Fibroblast of lung (primary cell): ENCODE data around the gene YIPF3.

Source experiments
- CTCF ChIP-seq, 2 donors: IDR thresholded peaks in 1 of 2; conservative IDR thresholded peaks in 1 of 2; 1 replicate in 1 of 2; 2 replicates in 1 of 2; pipeline ENCODE4 v1.5.1; 2011 to 2012; ENCODE audit warnings: low read length in 2 of 2, control low read depth in 1 of 2, inconsistent platforms in 1 of 2, low read depth in 1 of 2, mild to moderate bottlenecking in 1 of 2
- EZH2 ChIP-seq: IDR thresholded peaks from 2 replicates; pipeline ENCODE4 v1.5.1; 2012; ENCODE audit warnings: low read length, control low read depth, mild to moderate bottlenecking; ENCODE audit errors: missing control alignments

GRCh38 chr6:43496370-43497128 is 20.2 kb downstream of the YIPF3 start:
- TF ChIP-seq CTCF (conservative IDR thresholded peaks at IDR 0.05 in 1 of 2, IDR thresholded peaks at IDR 0.05 in 1 of 2; ENCODE audit: low read depth in 1 of 2, low read length in 2 of 2) (peak; percentile 40 to 59), EZH2 (no peak)
